Thymus (tissue), 14 donors: ENCODE data around the gene DHRSX. TPM values are rescaled to one million over a fixed set of nuclear protein-coding genes. Genes with fewer than 3 reads are reported as not detected.
A peak's percentile ranks its signal among the peaks of the same experiment; 100 is the strongest.

Source experiments
- DNase-seq, 9 donors: peaks; one replicate each; pipeline ENCODE4 v3.0.0-alpha.2; 2013; ENCODE audit warnings: low spot score in 9 of 9, low read depth in 6 of 9, missing footprints in 1 of 9
- H3K27ac ChIP-seq, 2 donors: one replicate each; pipeline ENCODE4 v1.5.1; 2013; ENCODE audit warnings: control low read depth in 1 of 2, low read depth in 1 of 2, low read length in 1 of 2, mild to moderate bottlenecking in 1 of 2, moderate library complexity in 1 of 2
- H3K27me3 ChIP-seq, 2 donors: one replicate each; pipeline ENCODE4 v1.5.1; 2013; ENCODE audit warnings: low read length in 1 of 2; ENCODE audit not compliant: control insufficient read depth in 2 of 2, insufficient read depth in 1 of 2
- H3K36me3 ChIP-seq, 2 donors: one replicate each; pipeline ENCODE4 v1.5.1; 2013; ENCODE audit warnings: low read length in 1 of 2, mild to moderate bottlenecking in 1 of 2, moderate library complexity in 1 of 2; ENCODE audit not compliant: control insufficient read depth in 2 of 2, insufficient read depth in 2 of 2
- H3K4me1 ChIP-seq, 2 donors: one replicate each; pipeline ENCODE4 v1.5.1; 2013; ENCODE audit warnings: low read length in 2 of 2; ENCODE audit not compliant: control insufficient read depth in 2 of 2, insufficient read depth in 2 of 2
- H3K4me3 ChIP-seq, 2 donors: one replicate each; pipeline ENCODE4 v1.5.1; 2013; ENCODE audit warnings: low read length in 2 of 2, control low read depth in 1 of 2, mild to moderate bottlenecking in 1 of 2
- H3K9me3 ChIP-seq, 2 donors: one replicate each; pipeline ENCODE4 v1.5.1; 2013; ENCODE audit warnings: low read length in 1 of 2, mild to moderate bottlenecking in 1 of 2; ENCODE audit not compliant: control insufficient read depth in 2 of 2, insufficient read depth in 1 of 2
- WGBS: extraction: QIAGEN DNeasy Blood & Tissue Kit; methylation state at CpG from one replicate; pipeline ENCODE4 v1.1.7; 2013; 5-methylcytosine and 5-hydroxymethylcytosine counted together
- long read RNA-seq, 10 donors: transcript quantifications; one replicate each; lab custom pipeline, GENCODE V29; 2026
- polyA plus RNA-seq: library from polyadenylated mRNA; stranded (reverse); fragments of 200-250 nt; gene quantifications from one replicate; pipeline ENCODE4 v1.2.3, GENCODE V29; 2013
- total RNA-seq: library from RNA; stranded (reverse); fragments of 120-200 nt; gene quantifications from one replicate; pipeline ENCODE4 v1.2.4, GENCODE V29; 2013
- donor health status: healthy.

Gene DHRSX, protein sequence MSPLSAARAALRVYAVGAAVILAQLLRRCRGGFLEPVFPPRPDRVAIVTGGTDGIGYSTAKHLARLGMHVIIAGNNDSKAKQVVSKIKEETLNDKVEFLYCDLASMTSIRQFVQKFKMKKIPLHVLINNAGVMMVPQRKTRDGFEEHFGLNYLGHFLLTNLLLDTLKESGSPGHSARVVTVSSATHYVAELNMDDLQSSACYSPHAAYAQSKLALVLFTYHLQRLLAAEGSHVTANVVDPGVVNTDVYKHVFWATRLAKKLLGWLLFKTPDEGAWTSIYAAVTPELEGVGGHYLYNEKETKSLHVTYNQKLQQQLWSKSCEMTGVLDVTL
- total RNA-seq (12.2 TPM), polyA plus RNA-seq (11.2 TPM)
- long read RNA-seq, donor 1 = 0 reads
- long read RNA-seq, donor 2, transcript DHRSX-201 (7 exons, 2,571 nt) = major isoform, 11 of 22 reads
- long read RNA-seq, donor 2, partial matches to known transcripts = 11 of 22 reads
- long read RNA-seq, donor 2, other reads (novel, unspliced or antisense) = 0 of 22 reads
- long read RNA-seq, donor 3, partial matches to known transcripts = 0 of 4 reads
- long read RNA-seq, donor 3, other reads (novel, unspliced or antisense) = 0 of 4 reads
- long read RNA-seq, donor 4, partial matches to known transcripts = 0 of 4 reads
- long read RNA-seq, donor 4, other reads (novel, unspliced or antisense) = 0 of 4 reads
- long read RNA-seq, donor 5, transcript DHRSX-201 (7 exons, 2,571 nt) = major isoform, 8 of 17 reads
- long read RNA-seq, donor 5, partial matches to known transcripts = 9 of 17 reads
- long read RNA-seq, donor 5, other reads (novel, unspliced or antisense) = 0 of 17 reads
- long read RNA-seq, donor 6, partial matches to known transcripts = 6 of 10 reads
- long read RNA-seq, donor 6, other reads (novel, unspliced or antisense) = 0 of 10 reads
- long read RNA-seq, donor 7, partial matches to known transcripts = 0 of 3 reads
- long read RNA-seq, donor 7, other reads (novel, unspliced or antisense) = 0 of 3 reads
- long read RNA-seq, donor 8, partial matches to known transcripts = 0 of 4 reads
- long read RNA-seq, donor 8, other reads (novel, unspliced or antisense) = 0 of 4 reads
- long read RNA-seq, donor 9, partial matches to known transcripts = 0 of 2 reads
- long read RNA-seq, donor 9, other reads (novel, unspliced or antisense) = 0 of 2 reads
- long read RNA-seq, donor 10, transcript DHRSX-201 (7 exons, 2,571 nt) = major isoform, 6 of 6 reads
- long read RNA-seq, donor 10, partial matches to known transcripts = 0 of 6 reads
- long read RNA-seq, donor 10, other reads (novel, unspliced or antisense) = 0 of 6 reads

DNA sequence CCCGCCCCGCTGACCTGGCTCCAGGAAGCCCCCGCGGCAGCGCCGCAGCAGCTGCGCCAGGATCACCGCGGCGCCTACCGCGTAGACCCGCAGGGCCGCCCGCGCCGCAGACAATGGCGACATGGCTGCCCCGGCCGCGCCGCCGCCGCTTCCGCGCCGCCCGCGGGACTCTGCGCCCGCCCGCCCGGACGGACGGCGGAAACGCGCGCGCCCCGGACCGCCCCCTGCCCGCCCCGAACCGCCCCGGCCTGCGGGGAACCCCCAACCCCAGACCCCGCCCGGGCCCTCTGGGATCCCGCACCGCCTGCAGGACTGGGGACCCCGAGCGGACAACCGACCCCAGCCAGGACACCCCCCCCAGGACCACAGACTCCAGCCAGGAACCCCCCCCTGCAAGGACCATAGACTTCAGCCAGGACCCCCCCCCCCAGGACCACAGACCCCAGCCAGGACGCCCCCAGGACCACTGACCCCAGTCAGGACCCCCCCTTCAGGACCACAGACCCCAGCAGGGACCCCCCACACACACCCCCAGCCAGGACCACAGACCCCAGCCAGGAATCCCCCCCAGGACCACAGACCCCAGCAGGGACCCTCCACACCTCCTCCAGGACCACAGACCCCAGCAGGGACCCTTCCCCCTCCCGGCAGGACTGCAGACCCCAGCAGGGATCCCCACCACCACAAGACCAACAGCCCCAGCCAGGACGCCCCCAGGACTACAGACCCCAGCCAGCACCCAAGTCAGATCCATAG lies at the start of gene DHRSX, which contains the start of gene ZBED1:
Gene DHRSX (minus strand): TSS at position 174 of the 756 bp plus-strand sequence. CDS start 51 bp downstream, at position 123.
Gene ZBED1 (minus strand): TSS at position 174 of the 756 bp plus-strand sequence. CDS start 10,257 bp downstream, outside the sequence.
- peak in 4 of 9 donors; percentile 25 to 59 (median 34) for DNase-seq
- H3K9me3 ChIP-seq = no peaks in the 10 kb centered on the region
- peak within 1 kb of the TSS; percentile 65 to 94 for H3K4me3 ChIP-seq
- H3K27ac ChIP-seq = peak within 1 kb of the TSS; percentile 62 to 95
- H3K36me3 ChIP-seq = peaks cover 0 to 4% of the 10 kb centered on the region in 2 donors
- no peaks in the 10 kb centered on the region for H3K27me3 ChIP-seq
- H3K4me1 ChIP-seq = peaks cover 12 to 15% of the 10 kb centered on the region in 2 donors
- 4% methylated on average over 57 of the region's 57 CpGs for WGBS

GRCh38 chrX:2549876-2550275 lies 49.1 kb upstream of the DHRSX start:
- H3K27me3 ChIP-seq = no peaks in the 10 kb centered on the region
- DNase-seq = no peak
- H3K36me3 ChIP-seq = no peaks in the 10 kb centered on the region
- H3K27ac ChIP-seq = no peak overlapping the region
- 81% methylated on average over 7 of the region's 7 CpGs for WGBS
- H3K4me1 ChIP-seq = no peaks in the 10 kb centered on the region
- no peaks in the 10 kb centered on the region for H3K9me3 ChIP-seq
- H3K4me3 ChIP-seq = no peak overlapping the region

DNA sequence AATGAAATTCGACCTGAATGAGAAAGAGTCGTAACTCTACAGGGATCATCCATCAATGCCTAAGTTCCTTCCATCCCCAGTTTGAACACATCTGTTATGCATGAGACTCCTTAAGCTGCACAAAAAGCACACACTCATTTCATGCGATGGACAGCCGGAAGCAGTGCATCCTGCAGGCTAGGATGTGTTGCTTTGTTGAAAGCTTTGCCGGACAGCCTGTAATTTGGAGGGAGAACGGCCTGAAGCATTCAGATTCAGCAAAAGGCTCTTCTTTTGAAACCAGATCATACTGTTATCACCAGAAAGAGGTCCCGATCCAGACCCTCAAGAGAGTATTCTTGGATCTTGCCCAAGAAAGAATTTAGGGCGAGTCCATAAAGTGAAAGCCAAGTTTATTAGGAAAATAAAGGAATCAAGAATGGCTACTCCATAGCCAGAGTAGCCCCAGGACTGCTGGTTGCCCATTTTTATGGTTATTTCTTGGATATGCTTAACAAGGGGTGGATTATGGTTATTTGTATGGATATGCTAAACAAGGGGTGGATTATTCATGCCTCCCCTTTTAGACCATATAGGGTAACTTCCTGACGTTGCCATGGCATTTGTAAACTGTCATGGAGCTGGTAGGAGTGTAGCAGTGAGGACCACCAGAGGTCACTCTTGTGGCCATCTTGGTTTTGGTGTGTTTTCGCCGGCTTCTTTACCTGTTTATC lies 48.1 kb upstream of the DHRSX start:
- WGBS = 91% methylated on average over 11 of the region's 11 CpGs
- Histone ChIP-seq H3K4me3 (no peak overlapping the region), H3K4me1 (no peaks in the 10 kb centered on the region), H3K27me3 (no peaks in the 10 kb centered on the region), H3K36me3 (no peaks in the 10 kb centered on the region), H3K9me3 (no peaks in the 10 kb centered on the region), H3K27ac (no peak overlapping the region)
- DNase-seq = no peak

DNA sequence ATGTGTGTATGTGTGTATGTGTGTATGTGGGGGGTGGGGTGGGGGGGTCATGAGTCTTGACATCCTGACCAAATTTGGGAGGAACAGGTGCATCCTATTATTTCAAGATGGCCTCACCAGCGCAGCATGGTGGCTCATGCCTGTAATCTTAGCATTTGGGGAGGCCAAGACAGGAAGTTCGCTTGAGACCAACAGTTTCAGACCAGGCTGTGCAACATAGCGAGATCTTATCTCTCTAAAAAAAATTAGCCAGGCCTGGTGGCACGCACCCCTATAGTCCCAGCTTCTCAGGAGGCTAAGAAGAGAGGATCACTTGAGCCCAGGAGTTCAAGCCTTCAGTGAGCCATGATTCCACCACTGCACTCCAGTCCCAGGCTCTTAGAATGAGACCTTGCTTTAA lies 47.0 kb upstream of the DHRSX start:
- H3K36me3 ChIP-seq = no peaks in the 10 kb centered on the region
- WGBS = 80% methylated on average over 4 of the region's 4 CpGs
- H3K4me1 ChIP-seq = no peaks in the 10 kb centered on the region
- H3K9me3 ChIP-seq = no peaks in the 10 kb centered on the region
- H3K27me3 ChIP-seq = no peaks in the 10 kb centered on the region
- DNase-seq = no peak
- H3K27ac ChIP-seq = no peak overlapping the region
- no peak overlapping the region for H3K4me3 ChIP-seq

- no peaks in the 10 kb centered on the region for H3K36me3 ChIP-seq
- no peak for DNase-seq
- H3K9me3 ChIP-seq = no peaks in the 10 kb centered on the region
- WGBS = 46% methylated on average over 1 of the region's 1 CpG
- H3K4me1 ChIP-seq = no peaks in the 10 kb centered on the region
- H3K27ac ChIP-seq = no peak overlapping the region
- H3K27me3 ChIP-seq = no peaks in the 10 kb centered on the region
- H3K4me3 ChIP-seq = no peak overlapping the region
Observed at GRCh38 chrX:2546496-2546895, 45.7 kb upstream of the DHRSX start.

DNA sequence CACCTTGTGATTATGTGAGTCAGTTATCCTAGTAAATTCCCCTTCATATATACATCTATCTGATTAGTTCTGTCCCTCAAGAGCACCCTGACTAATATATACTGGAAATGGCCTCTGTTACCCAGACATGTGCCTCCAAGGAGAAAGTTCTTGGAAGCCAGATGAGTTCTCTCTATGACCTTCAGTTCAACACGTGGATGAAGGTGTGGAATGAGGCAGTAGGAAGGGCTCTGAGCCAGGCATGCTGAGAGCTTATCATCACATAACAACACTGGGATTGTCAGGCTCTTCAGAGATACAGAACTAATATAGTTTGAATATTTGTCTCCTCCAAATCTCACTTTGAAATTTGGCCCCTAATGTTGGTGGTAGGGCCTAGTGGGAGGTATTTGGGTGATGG lies 44.4 kb upstream of the DHRSX start:
- H3K27ac ChIP-seq = no peak overlapping the region
- no peaks in the 10 kb centered on the region for H3K4me1 ChIP-seq
- H3K4me3 ChIP-seq = no peak overlapping the region
- no peaks in the 10 kb centered on the region for H3K36me3 ChIP-seq
- no peaks in the 10 kb centered on the region for H3K27me3 ChIP-seq
- no peaks in the 10 kb centered on the region for H3K9me3 ChIP-seq
- DNase-seq = no peak
- WGBS = 93% methylated on average over 1 of the region's 1 CpG

DNA sequence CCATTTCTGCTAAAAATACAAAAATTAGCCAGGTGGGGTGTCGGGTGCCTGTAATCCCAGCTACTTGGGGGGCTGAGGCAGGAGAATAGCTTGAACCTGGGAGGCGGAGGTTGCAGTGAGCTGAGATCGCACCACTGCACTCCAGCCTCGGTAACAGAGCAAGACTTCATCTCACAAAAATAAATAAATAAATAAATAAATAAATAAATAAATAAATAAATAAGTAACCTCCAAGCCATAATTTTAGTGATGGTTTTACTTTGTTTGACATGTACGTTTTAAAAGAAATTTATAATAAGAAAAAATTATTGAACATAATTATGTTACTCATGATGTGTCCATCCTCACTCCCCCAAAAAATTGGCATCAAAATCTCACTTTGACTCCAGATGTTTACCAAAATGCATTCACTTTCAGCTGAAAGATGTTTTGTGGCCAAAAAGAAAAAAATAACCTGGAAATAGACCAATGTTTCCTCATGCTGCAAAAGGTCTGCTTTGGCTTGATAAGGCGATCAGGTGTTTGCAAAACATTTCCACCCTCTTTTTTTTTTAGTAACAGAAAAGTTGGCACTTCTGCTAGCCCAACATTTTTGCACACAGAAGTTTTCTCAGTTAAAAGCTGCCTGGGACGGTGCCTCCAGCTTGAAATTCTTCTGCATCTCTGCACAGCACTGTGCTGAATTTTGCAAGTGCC lies 42.2 kb upstream of the DHRSX start:
- DNase-seq = no peak
- H3K4me1 ChIP-seq = no peaks in the 10 kb centered on the region
- H3K9me3 ChIP-seq = no peaks in the 10 kb centered on the region
- no peaks in the 10 kb centered on the region for H3K36me3 ChIP-seq
- H3K27me3 ChIP-seq = no peaks in the 10 kb centered on the region
- 74% methylated on average over 7 of the region's 7 CpGs for WGBS
- H3K4me3 ChIP-seq = no peak overlapping the region
- no peak overlapping the region for H3K27ac ChIP-seq
